DOHH2 (cell line): ENCODE measurements around the gene BLM.

ENCODE experiments used
- CTCF ChIP-seq: fragments of 200-600 bp; sonication (generic); IDR thresholded peaks from one replicate; pipeline ENCODE4 v1.5.1; 2014; ENCODE audit warnings: antibody characterized with exemption, mild to moderate bottlenecking, low read depth, low read length; ENCODE audit not compliant: poor library complexity, severe bottlenecking
- EZH2phosphoT487 ChIP-seq: fragments of 200-600 bp; sonication (generic); IDR thresholded peaks from 2 replicates; pipeline ENCODE4 v1.6.1; 2017; ENCODE audit warnings: borderline replicate concordance, mild to moderate bottlenecking, antibody characterized with exemption, low read length, moderate library complexity, mixed read lengths

- TF ChIP-seq EZH2phosphoT487 (no peak), CTCF (no peak)
These were observed 37.2 kb upstream of the BLM start for GRCh38 chr15:90679959-90680358.
